Neural cell (in vitro differentiated cells): ENCODE results near the gene ANKRD36B.
"Not testable (repeated sequence)": the region's sequence is repeated elsewhere in the genome, so short reads cannot be mapped to it uniquely, and the experiment has no call there.

Experiments used
- EP300 ChIP-seq: fragments of 450-650 bp; conservative IDR thresholded peaks from 2 replicates; pipeline ENCODE4 v1.6.1; 2014; ENCODE audit warnings: antibody characterized with exemption, mild to moderate bottlenecking, moderate library complexity; ENCODE audit not compliant: poor library complexity, severe bottlenecking
- EZH2 ChIP-seq: fragments of 200-600, 300-800 bp; shearing (Covaris generic), sonication (generic); IDR thresholded peaks from 2 replicates; pipeline ENCODE4 v1.6.1; 2014; ENCODE audit warnings: antibody characterized with exemption, low read length, borderline replicate concordance, mild to moderate bottlenecking; ENCODE audit not compliant: insufficient read depth, poor library complexity, severe bottlenecking
- TF ChIP-seq, protein P1 (sequence below): fragments of 450-650 bp; IDR thresholded peaks from 2 replicates; pipeline ENCODE4 v1.5.1; 2014; ENCODE audit warnings: antibody characterized with exemption, mild to moderate bottlenecking, moderate library complexity; ENCODE audit not compliant: poor library complexity, severe bottlenecking

DNA sequence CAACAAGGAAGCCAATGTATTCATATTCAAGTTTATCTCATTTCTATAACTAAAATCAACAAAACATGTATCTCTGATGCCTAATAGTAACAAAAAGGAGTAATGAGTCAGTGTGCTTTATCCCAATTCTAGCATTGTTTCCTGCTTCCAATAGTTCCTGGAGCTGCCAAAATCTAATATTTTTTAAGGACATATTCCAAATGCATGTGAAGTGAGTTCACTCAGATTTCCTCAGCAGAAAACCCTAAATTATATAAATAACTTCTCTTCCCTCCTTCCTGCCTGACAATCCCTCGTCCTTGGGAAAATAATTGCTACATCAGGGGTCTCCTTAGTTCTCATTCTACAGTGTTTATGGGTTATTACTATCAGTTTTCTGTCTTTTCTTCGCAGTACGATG lies 37.3 kb downstream of the ANKRD36B start:
- TF ChIP-seq, protein P1, sequence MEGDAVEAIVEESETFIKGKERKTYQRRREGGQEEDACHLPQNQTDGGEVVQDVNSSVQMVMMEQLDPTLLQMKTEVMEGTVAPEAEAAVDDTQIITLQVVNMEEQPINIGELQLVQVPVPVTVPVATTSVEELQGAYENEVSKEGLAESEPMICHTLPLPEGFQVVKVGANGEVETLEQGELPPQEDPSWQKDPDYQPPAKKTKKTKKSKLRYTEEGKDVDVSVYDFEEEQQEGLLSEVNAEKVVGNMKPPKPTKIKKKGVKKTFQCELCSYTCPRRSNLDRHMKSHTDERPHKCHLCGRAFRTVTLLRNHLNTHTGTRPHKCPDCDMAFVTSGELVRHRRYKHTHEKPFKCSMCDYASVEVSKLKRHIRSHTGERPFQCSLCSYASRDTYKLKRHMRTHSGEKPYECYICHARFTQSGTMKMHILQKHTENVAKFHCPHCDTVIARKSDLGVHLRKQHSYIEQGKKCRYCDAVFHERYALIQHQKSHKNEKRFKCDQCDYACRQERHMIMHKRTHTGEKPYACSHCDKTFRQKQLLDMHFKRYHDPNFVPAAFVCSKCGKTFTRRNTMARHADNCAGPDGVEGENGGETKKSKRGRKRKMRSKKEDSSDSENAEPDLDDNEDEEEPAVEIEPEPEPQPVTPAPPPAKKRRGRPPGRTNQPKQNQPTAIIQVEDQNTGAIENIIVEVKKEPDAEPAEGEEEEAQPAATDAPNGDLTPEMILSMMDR: not testable (repeated sequence)
- TF ChIP-seq EP300, EZH2: not testable (repeated sequence)
